Endothelial cell (in vitro differentiated cells): ENCODE measurements around the gene IQCE. TPM values are rescaled to one million over a fixed set of nuclear protein-coding genes. Genes with fewer than 3 reads are reported as not detected.
A peak's percentile ranks its signal among the peaks of the same experiment; 100 is the strongest.

Experiments
- DNase-seq: peaks from one replicate; pipeline ENCODE4 v3.0.0; 2021; ENCODE audit warnings: low spot score
- H3K27ac Mint-ChIP-seq: one replicate; pipeline ENCODE4 v1.8.0; 2021; ENCODE audit warnings: mixed read lengths, inconsistent platforms; ENCODE audit not compliant: unreplicated experiment
- H3K27me3 Mint-ChIP-seq: one replicate; pipeline ENCODE4 v1.8.0; 2021; ENCODE audit warnings: mild to moderate bottlenecking, moderate library complexity, mixed read lengths, inconsistent platforms; ENCODE audit not compliant: unreplicated experiment
- H3K36me3 Mint-ChIP-seq: one replicate; pipeline ENCODE4 v1.8.0; 2021; ENCODE audit warnings: mild to moderate bottlenecking, low read depth, mixed read lengths, inconsistent platforms; ENCODE audit not compliant: unreplicated experiment
- H3K4me1 Mint-ChIP-seq: one replicate; pipeline ENCODE4 v1.8.0; 2021; ENCODE audit warnings: mild to moderate bottlenecking, mixed read lengths, inconsistent platforms; ENCODE audit not compliant: unreplicated experiment
- H3K4me3 Mint-ChIP-seq: one replicate; pipeline ENCODE4 v1.8.0; 2021; ENCODE audit warnings: mild to moderate bottlenecking, mixed read lengths, inconsistent platforms; ENCODE audit not compliant: unreplicated experiment
- H3K9me3 Mint-ChIP-seq: one replicate; pipeline ENCODE4 v1.8.0; 2021; ENCODE audit warnings: mixed read lengths, inconsistent platforms; ENCODE audit not compliant: unreplicated experiment
- CTCF ChIP-seq: fragments of 200-600 bp; sonication (generic); IDR thresholded peaks from one replicate; pipeline ENCODE4 v1.5.0; 2021; ENCODE audit warnings: antibody characterized with exemption; ENCODE audit not compliant: unreplicated experiment
- total RNA-seq: library from RNA; stranded (reverse); fragmentation: NEBNext Ultra II Directional; extraction: Animal tissue kit (Norgen Biotek cat#: 25700); gene quantifications from one replicate; pipeline ENCODE4 v1.2.1, GENCODE V29; 2021; ENCODE audit not compliant: unreplicated experiment

IQCE gene
- total RNA-seq, 1 donor from 2014 or later = 9.6 TPM

- H3K27ac Mint-ChIP-seq = peak overlapping the region; percentile 67
- peak overlapping the region; percentile 92 for H3K4me3 Mint-ChIP-seq
- no peaks in the 10 kb centered on the region for H3K36me3 Mint-ChIP-seq
- H3K27me3 Mint-ChIP-seq = peaks cover 24% of the 10 kb centered on the region
- H3K9me3 Mint-ChIP-seq = no peaks in the 10 kb centered on the region
- DNase-seq = peak; percentile 73
- H3K4me1 Mint-ChIP-seq = peaks cover 23% of the 10 kb centered on the region
- TF ChIP-seq CTCF = peak; percentile 23
These were observed 36.7 kb upstream of the IQCE start for GRCh38 chr7:2521952-2522591.

GRCh38 chr7:2522780-2523433 is 35.9 kb upstream of the IQCE start:
- Mint-ChIP-seq H3K36me3 (no peaks in the 10 kb centered on the region), H3K27me3 (peaks cover 15% of the 10 kb centered on the region), H3K9me3 (no peaks in the 10 kb centered on the region), H3K4me1 (peaks cover 17% of the 10 kb centered on the region), H3K27ac (peak overlapping the region; percentile 86), H3K4me3 (peak overlapping the region; percentile 92)
- TF ChIP-seq CTCF = no peak
- DNase-seq = no peak

GRCh38 chr7:2523461-2523936 is 35.3 kb upstream of the IQCE start:
- H3K27ac Mint-ChIP-seq = no peak overlapping the region
- no peak for TF ChIP-seq CTCF
- H3K9me3 Mint-ChIP-seq = no peaks in the 10 kb centered on the region
- peaks cover 18% of the 10 kb centered on the region for H3K4me1 Mint-ChIP-seq
- no peak for DNase-seq
- H3K4me3 Mint-ChIP-seq = no peak overlapping the region
- peaks cover 14% of the 10 kb centered on the region for H3K27me3 Mint-ChIP-seq
- peaks cover 5% of the 10 kb centered on the region for H3K36me3 Mint-ChIP-seq

- Mint-ChIP-seq H3K36me3 (peaks cover 5% of the 10 kb centered on the region), H3K4me3 (no peak overlapping the region), H3K4me1 (peaks cover 18% of the 10 kb centered on the region), H3K27ac (no peak overlapping the region), H3K9me3 (no peaks in the 10 kb centered on the region), H3K27me3 (peaks cover 14% of the 10 kb centered on the region)
- no peak for TF ChIP-seq CTCF
- peak; percentile 50 for DNase-seq
These were observed 34.6 kb upstream of the IQCE start for GRCh38 chr7:2523941-2524807.
